KMS-11 (cell line): ENCODE results near the gene RPTOR.

Source experiments
- H2AFZ ChIP-seq: fragments of 200-600 bp; sonication (generic); 2 replicates; pipeline ENCODE4 v1.6.1; 2016; ENCODE audit warnings: antibody characterized with exemption, mixed run types, low read depth
- H3K27ac ChIP-seq: fragments of 200-600 bp; sonication (generic); 2 replicates; pipeline ENCODE4 v1.6.1; 2016; ENCODE audit warnings: mild to moderate bottlenecking, mixed run types
- H3K27me3 ChIP-seq: fragments of 200-600 bp; sonication (generic); 2 replicates; pipeline ENCODE4 v1.6.1; 2017; ENCODE audit warnings: mild to moderate bottlenecking, low read depth, mixed run types, moderate library complexity; ENCODE audit not compliant: insufficient read depth
- H3K36me3 ChIP-seq: fragments of 200-600 bp; sonication (generic); 2 replicates; pipeline ENCODE4 v1.6.1; 2017; ENCODE audit warnings: mild to moderate bottlenecking, mixed run types; ENCODE audit not compliant: insufficient read depth
- H3K4me1 ChIP-seq: fragments of 200-600 bp; sonication (generic); 2 replicates; pipeline ENCODE4 v1.6.1; 2016; ENCODE audit warnings: mild to moderate bottlenecking, low read depth, mixed run types; ENCODE audit not compliant: poor library complexity, severe bottlenecking
- H3K4me2 ChIP-seq: fragments of 200-600 bp; sonication (generic); 2 replicates; pipeline ENCODE4 v1.7.0; 2016; ENCODE audit warnings: mild to moderate bottlenecking, mixed run types
- H3K4me3 ChIP-seq: fragments of 200-600 bp; sonication (generic); IDR thresholded peaks from 2 replicates; pipeline ENCODE4 v1.6.1; 2017; ENCODE audit warnings: low read depth, low read length, mixed read lengths; ENCODE audit not compliant: insufficient read depth
- H3K79me2 ChIP-seq: fragments of 200-600 bp; sonication (generic); 2 replicates; pipeline ENCODE4 v1.6.1; 2016; ENCODE audit warnings: low read depth, mixed run types; ENCODE audit not compliant: insufficient read depth
- H3K9ac ChIP-seq: fragments of 200-600 bp; sonication (generic); 2 replicates; pipeline ENCODE4 v1.6.1; 2016; ENCODE audit warnings: mild to moderate bottlenecking, mixed run types
- H4K20me1 ChIP-seq: fragments of 200-600 bp; sonication (generic); 2 replicates; pipeline ENCODE4 v1.6.1; 2016; ENCODE audit warnings: mild to moderate bottlenecking, mixed run types; ENCODE audit not compliant: insufficient read depth
- CTCF ChIP-seq: fragments of 200-600 bp; sonication (generic); conservative IDR thresholded peaks from 2 replicates; pipeline ENCODE4 v1.6.1; 2017; ENCODE audit warnings: low read depth, mild to moderate bottlenecking, antibody characterized with exemption, low read length, moderate library complexity, mixed read lengths

The RPTOR gene

GRCh38 chr17:80498920-80499410 lies 45.7 kb upstream of the RPTOR start:
- H3K4me2 ChIP-seq = no peak overlapping the region
- no peak overlapping the region for H3K9ac ChIP-seq
- H3K79me2 ChIP-seq = no peaks in the 10 kb centered on the region
- H4K20me1 ChIP-seq = no peaks in the 10 kb centered on the region
- H3K4me1 ChIP-seq = no peaks in the 10 kb centered on the region
- TF ChIP-seq CTCF = no peak
- H3K4me3 ChIP-seq = no peak overlapping the region
- H3K36me3 ChIP-seq = no peaks in the 10 kb centered on the region
- no peak overlapping the region for H3K27ac ChIP-seq
- peaks cover 89% of the 10 kb centered on the region for H3K27me3 ChIP-seq
- no peak overlapping the region for H2AFZ ChIP-seq

GRCh38 chr17:80499560-80499959 lies 45.1 kb upstream of the RPTOR start:
- no peaks in the 10 kb centered on the region for H4K20me1 ChIP-seq
- H3K27me3 ChIP-seq = peaks cover 89% of the 10 kb centered on the region
- H3K27ac ChIP-seq = no peak overlapping the region
- H3K4me2 ChIP-seq = no peak overlapping the region
- no peak overlapping the region for H2AFZ ChIP-seq
- no peak overlapping the region for H3K4me3 ChIP-seq
- no peak overlapping the region for H3K9ac ChIP-seq
- H3K4me1 ChIP-seq = no peaks in the 10 kb centered on the region
- H3K36me3 ChIP-seq = no peaks in the 10 kb centered on the region
- TF ChIP-seq CTCF = no peak
- H3K79me2 ChIP-seq = no peaks in the 10 kb centered on the region

GRCh38 chr17:80499961-80500665 lies 44.5 kb upstream of the RPTOR start:
- Histone ChIP-seq H4K20me1 (no peaks in the 10 kb centered on the region), H3K27me3 (peaks cover 89% of the 10 kb centered on the region), H3K4me1 (no peaks in the 10 kb centered on the region), H2AFZ (no peak overlapping the region), H3K27ac (no peak overlapping the region), H3K79me2 (no peaks in the 10 kb centered on the region), H3K36me3 (no peaks in the 10 kb centered on the region), H3K4me3 (no peak overlapping the region), H3K4me2 (no peak overlapping the region), H3K9ac (no peak overlapping the region)
- no peak for TF ChIP-seq CTCF

- Histone ChIP-seq H3K4me1 (no peaks in the 10 kb centered on the region), H4K20me1 (no peaks in the 10 kb centered on the region), H3K4me3 (no peak overlapping the region), H2AFZ (no peak overlapping the region), H3K4me2 (no peak overlapping the region), H3K9ac (no peak overlapping the region), H3K27me3 (peaks cover 90% of the 10 kb centered on the region), H3K27ac (no peak overlapping the region), H3K36me3 (no peaks in the 10 kb centered on the region), H3K79me2 (no peaks in the 10 kb centered on the region)
- TF ChIP-seq CTCF = no peak
Measured at GRCh38 chr17:80501741-80502577, 42.7 kb upstream of the RPTOR start.
